Measurements from ENCODE around the gene THBS1. TPM values are rescaled to one million over a fixed set of nuclear protein-coding genes. Genes with fewer than 3 reads are reported as not detected.

The THBS1 gene
- total RNA-seq, 4 donors from 2014 or later = 82.0 to 396 (median 89.6) TPM

DNA sequence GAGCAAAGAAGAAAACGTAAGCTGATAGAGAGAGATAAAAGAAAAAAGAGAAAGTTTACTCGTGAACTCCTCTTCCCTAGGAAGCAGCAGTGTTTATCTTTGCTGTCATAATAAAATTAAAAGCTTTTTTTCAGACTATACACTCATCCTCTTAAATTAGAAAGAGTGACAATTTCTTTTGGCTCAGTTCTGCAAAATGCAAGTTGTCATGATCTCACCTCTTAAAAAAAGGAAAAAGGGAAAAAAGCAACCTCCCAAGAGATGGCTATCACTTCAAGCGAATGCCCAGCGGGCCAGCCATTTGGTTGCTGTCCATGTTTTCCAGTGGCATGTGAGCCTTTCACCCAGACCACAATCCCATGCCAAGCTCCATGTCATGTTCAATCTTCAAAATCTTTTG lies 7.0 kb upstream of the THBS1 start:
- Histone ChIP-seq H3K4me3 (no peak overlapping the region), H3K36me3 (no peaks in the 10 kb centered on the region), H3K9me3 (no peaks in the 10 kb centered on the region), H3K27ac (no peak overlapping the region), H3K27me3 (no peaks in the 10 kb centered on the region), H3K4me1 (peaks cover 3% of the 10 kb centered on the region)
- no peak for TF ChIP-seq POLR2A (IDR thresholded peaks at IDR 0.05)
- TF ChIP-seq, protein P1, sequence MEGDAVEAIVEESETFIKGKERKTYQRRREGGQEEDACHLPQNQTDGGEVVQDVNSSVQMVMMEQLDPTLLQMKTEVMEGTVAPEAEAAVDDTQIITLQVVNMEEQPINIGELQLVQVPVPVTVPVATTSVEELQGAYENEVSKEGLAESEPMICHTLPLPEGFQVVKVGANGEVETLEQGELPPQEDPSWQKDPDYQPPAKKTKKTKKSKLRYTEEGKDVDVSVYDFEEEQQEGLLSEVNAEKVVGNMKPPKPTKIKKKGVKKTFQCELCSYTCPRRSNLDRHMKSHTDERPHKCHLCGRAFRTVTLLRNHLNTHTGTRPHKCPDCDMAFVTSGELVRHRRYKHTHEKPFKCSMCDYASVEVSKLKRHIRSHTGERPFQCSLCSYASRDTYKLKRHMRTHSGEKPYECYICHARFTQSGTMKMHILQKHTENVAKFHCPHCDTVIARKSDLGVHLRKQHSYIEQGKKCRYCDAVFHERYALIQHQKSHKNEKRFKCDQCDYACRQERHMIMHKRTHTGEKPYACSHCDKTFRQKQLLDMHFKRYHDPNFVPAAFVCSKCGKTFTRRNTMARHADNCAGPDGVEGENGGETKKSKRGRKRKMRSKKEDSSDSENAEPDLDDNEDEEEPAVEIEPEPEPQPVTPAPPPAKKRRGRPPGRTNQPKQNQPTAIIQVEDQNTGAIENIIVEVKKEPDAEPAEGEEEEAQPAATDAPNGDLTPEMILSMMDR (IDR thresholded peaks at IDR 0.05) = no peak
- no peak for TF ChIP-seq EP300 (IDR thresholded peaks at IDR 0.05)
- no peak for TF ChIP-seq POLR2AphosphoS5 (IDR thresholded peaks at IDR 0.05)
- 32% methylated on average over 4 of the region's 4 CpGs for WGBS
- DNase-seq (ENCODE audit: low spot score in 2 of 2) = no peak

- peaks cover 9% of the 10 kb centered on the region for H3K4me1 ChIP-seq
- no peak for DNase-seq (ENCODE audit: low spot score in 2 of 2)
- 31% methylated on average over 1 of the region's 1 CpG for WGBS
- H3K4me3 ChIP-seq = no peak overlapping the region
- TF ChIP-seq, protein P1 (IDR thresholded peaks at IDR 0.05) = no peak
- no peak for TF ChIP-seq EP300 (IDR thresholded peaks at IDR 0.05)
- no peak for TF ChIP-seq POLR2AphosphoS5 (IDR thresholded peaks at IDR 0.05)
- no peak for TF ChIP-seq POLR2A (IDR thresholded peaks at IDR 0.05)
- H3K27ac ChIP-seq = no peak overlapping the region
- no peaks in the 10 kb centered on the region for H3K27me3 ChIP-seq
- no peaks in the 10 kb centered on the region for H3K36me3 ChIP-seq
- H3K9me3 ChIP-seq = no peaks in the 10 kb centered on the region
These were observed 6.5 kb upstream of the THBS1 start for GRCh38 chr15:39574427-39574826.

DNA sequence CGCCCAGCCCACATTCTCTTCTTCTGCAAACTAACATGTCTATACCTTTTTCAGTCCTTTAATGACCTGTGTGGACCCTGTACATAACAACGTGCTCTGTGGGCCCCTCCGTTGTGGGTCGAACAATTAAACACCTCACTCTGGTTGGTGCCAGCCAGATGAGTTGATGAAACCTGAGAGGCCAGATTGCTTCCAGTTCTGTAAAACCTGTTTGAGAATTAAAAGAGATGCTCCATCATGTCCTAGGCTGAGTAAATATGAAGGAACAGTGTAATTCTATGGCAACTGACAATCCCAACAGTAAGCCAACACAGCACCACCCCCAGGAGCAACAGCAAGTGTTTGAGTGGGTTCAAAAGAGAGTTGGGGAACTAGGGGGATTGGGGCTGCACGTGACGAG lies 5.7 kb upstream of the THBS1 start:
- 84% methylated on average over 6 of the region's 6 CpGs for WGBS
- Histone ChIP-seq H3K4me1 (peaks cover 14% of the 10 kb centered on the region), H3K27ac (no peak overlapping the region), H3K27me3 (no peaks in the 10 kb centered on the region), H3K36me3 (no peaks in the 10 kb centered on the region), H3K4me3 (no peak overlapping the region), H3K9me3 (no peaks in the 10 kb centered on the region)
- TF ChIP-seq, protein P1 (IDR thresholded peaks at IDR 0.05) = no peak
- TF ChIP-seq POLR2A (IDR thresholded peaks at IDR 0.05) = no peak
- no peak for TF ChIP-seq EP300 (IDR thresholded peaks at IDR 0.05)
- no peak for TF ChIP-seq POLR2AphosphoS5 (IDR thresholded peaks at IDR 0.05)
- DNase-seq (ENCODE audit: low spot score in 2 of 2) = no peak

- H3K27me3 ChIP-seq = no peaks in the 10 kb centered on the region
- no peak for DNase-seq (ENCODE audit: low spot score in 2 of 2)
- no peaks in the 10 kb centered on the region for H3K9me3 ChIP-seq
- peaks cover 48% of the 10 kb centered on the region for H3K4me1 ChIP-seq
- TF ChIP-seq POLR2A (IDR thresholded peaks at IDR 0.05) = no peak
- TF ChIP-seq POLR2AphosphoS5 (IDR thresholded peaks at IDR 0.05) = no peak
- TF ChIP-seq, protein P1 (IDR thresholded peaks at IDR 0.05) = no peak
- TF ChIP-seq EP300 (IDR thresholded peaks at IDR 0.05) = no peak
- H3K36me3 ChIP-seq = peaks cover 13% of the 10 kb centered on the region
- peak overlapping the region; percentile 61 for H3K4me3 ChIP-seq
- peak overlapping the region; percentile 94 for H3K27ac ChIP-seq
- WGBS = 47% methylated on average over 5 of the region's 5 CpGs
These were observed 1.9 kb upstream of the THBS1 start for GRCh38 chr15:39578851-39579486.

DNA sequence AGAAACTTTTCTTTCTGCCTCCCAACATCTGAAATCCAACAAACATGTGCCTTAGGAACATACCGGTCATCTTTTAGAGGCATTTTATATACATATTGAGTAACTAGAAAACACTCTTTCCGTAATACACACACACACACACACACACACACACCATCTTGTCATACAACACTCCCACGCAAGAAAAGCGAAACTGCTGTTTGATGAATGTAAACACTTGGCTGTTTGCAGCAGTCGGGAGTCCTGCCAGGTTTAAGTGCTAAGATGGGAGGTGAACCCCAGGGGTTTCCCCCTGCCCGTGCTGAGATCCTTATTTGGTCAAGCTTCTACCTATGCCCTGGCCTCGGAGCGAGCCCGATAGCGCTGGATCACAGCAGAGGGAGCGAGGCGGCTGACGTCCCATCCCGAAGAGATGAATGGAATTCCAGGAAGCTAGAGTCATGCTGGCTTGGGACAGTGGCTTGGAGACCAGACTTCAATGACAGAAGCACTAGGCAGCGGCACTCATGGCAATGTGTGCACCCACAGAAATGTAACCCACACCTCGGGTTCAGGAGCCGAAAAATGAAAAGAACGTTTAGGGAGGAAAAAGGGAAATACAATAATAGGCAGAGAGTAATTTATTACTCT lies 1.3 kb upstream of the THBS1 start:
- 14% methylated on average over 18 of the region's 18 CpGs for WGBS
- Histone ChIP-seq H3K4me1 (peaks cover 49% of the 10 kb centered on the region), H3K9me3 (no peaks in the 10 kb centered on the region), H3K36me3 (peaks cover 19% of the 10 kb centered on the region), H3K4me3 (peak overlapping the region; percentile 61), H3K27me3 (no peaks in the 10 kb centered on the region), H3K27ac (peak overlapping the region; percentile 94)
- no peak for TF ChIP-seq EP300 (IDR thresholded peaks at IDR 0.05)
- TF ChIP-seq POLR2AphosphoS5 (IDR thresholded peaks at IDR 0.05) = peak in 1 of 3 donors; percentile 54
- DNase-seq (ENCODE audit: low spot score in 2 of 2) = peak; percentile 81 to 87

All from suprapubic skin (tissue), 4 donors.